Hypothalamus (tissue), 51 donors: Measurements from ENCODE around the gene MSANTD2.

Source experiments
- DNase-seq, 51 donors: peaks; one replicate each; lab custom pipeline; 2025; lab: John Stamatoyannopoulos, UW

MSANTD2 gene

GRCh38 chr11:124800226-124800929 lies at the start of gene MSANTD2:
TSS of gene MSANTD2 (minus strand) at chr11:124800406. CDS start at chr11:124800380, 26 bp downstream.
- peak; percentile 43 to 94 (median 83) for DNase-seq

- no peak for DNase-seq
Observed at GRCh38 chr11:124846070-124846673, 46.0 kb upstream of the MSANTD2 start.

- DNase-seq = no peak
Observed at GRCh38 chr11:124844664-124845079, 44.5 kb upstream of the MSANTD2 start.

- no peak for DNase-seq
Observed at GRCh38 chr11:124843616-124843910, 43.4 kb upstream of the MSANTD2 start.

- no peak for DNase-seq
Observed at GRCh38 chr11:124842305-124842704, 42.1 kb upstream of the MSANTD2 start.

- no peak for DNase-seq
Observed at GRCh38 chr11:124841840-124842239, 41.6 kb upstream of the MSANTD2 start.

- no peak for DNase-seq
Observed at GRCh38 chr11:124841201-124841600, 41.0 kb upstream of the MSANTD2 start.

- DNase-seq = no peak
Observed at GRCh38 chr11:124840666-124841065, 40.5 kb upstream of the MSANTD2 start.

- DNase-seq = no peak
Observed at GRCh38 chr11:124839972-124840621, 39.9 kb upstream of the MSANTD2 start.

- DNase-seq = peak in 4 of 51 donors; percentile 5 to 17 (median 6)
Observed at GRCh38 chr11:124839128-124839971, 39.1 kb upstream of the MSANTD2 start.

- DNase-seq = peak in 1 of 51 donors; percentile 51
Observed at GRCh38 chr11:124838805-124839127, 38.6 kb upstream of the MSANTD2 start.

GRCh38 chr11:124837491-124837856 lies 37.3 kb upstream of the MSANTD2 start:
- DNase-seq = peak in 6 of 51 donors; percentile 3 to 67 (median 10)

GRCh38 chr11:124835918-124836317 lies 35.7 kb upstream of the MSANTD2 start:
- no peak for DNase-seq

GRCh38 chr11:124834526-124835180 lies 34.4 kb upstream of the MSANTD2 start:
- DNase-seq = no peak

GRCh38 chr11:124832571-124832970 lies 32.4 kb upstream of the MSANTD2 start:
- DNase-seq = no peak

GRCh38 chr11:124831897-124832296 lies 31.7 kb upstream of the MSANTD2 start:
- DNase-seq = no peak

GRCh38 chr11:124830749-124831148 lies 30.5 kb upstream of the MSANTD2 start:
- no peak for DNase-seq

- DNase-seq = no peak
Observed at GRCh38 chr11:124829986-124830385, 29.8 kb upstream of the MSANTD2 start.

- no peak for DNase-seq
Observed at GRCh38 chr11:124825876-124826275, 25.7 kb upstream of the MSANTD2 start.

GRCh38 chr11:124823512-124824376 lies 23.5 kb upstream of the MSANTD2 start:
- DNase-seq = no peak
